ENCODE results near the gene NANS. TPM values are rescaled to one million over a fixed set of nuclear protein-coding genes. Genes with fewer than 3 reads are reported as not detected.
"Not testable (repeated sequence)": the region's sequence is repeated elsewhere in the genome, so short reads cannot be mapped to it uniquely, and the experiment has no call there.

NANS gene
- total RNA-seq, 3 donors from 2014 or later = 119 to 342 (median 206) TPM

- intact Hi-C loops (cut with DNase I, micrococcal nuclease) = loop anchor here in 1 of 2 donors (10.0 kb wide), 1 partner anchor 183 kb away; the partner anchor contains the start of gene TBC1D2
- peaks cover 53% of the 10 kb centered on the region for H3K4me1 ChIP-seq (ENCODE audit: low read depth)
- no peak overlapping the region for H3K4me3 ChIP-seq
- ATAC-seq (peak; percentile 69), DNase-seq (peak; percentile 79 to 85 (median 83))
- H3K9me3 ChIP-seq = no peaks in the 10 kb centered on the region
- no peaks in the 10 kb centered on the region for H3K36me3 ChIP-seq (ENCODE audit: low read depth)
- TF ChIP-seq CTCF (IDR thresholded peaks at IDR 0.05) = no peak
Observed at GRCh38 chr9:98071737-98072136, 15.2 kb downstream of the NANS start.

- Histone ChIP-seq H3K9me3 (no peaks in the 10 kb centered on the region), H3K4me3 (no peak overlapping the region), H3K36me3 (ENCODE audit: low read depth) (no peaks in the 10 kb centered on the region), H3K4me1 (ENCODE audit: low read depth) (peaks cover 47% of the 10 kb centered on the region)
- ATAC-seq (peak; percentile 42), DNase-seq (peak in 2 of 3 donors; percentile 77 to 84)
- peak; percentile 93 for TF ChIP-seq CTCF (IDR thresholded peaks at IDR 0.05)
- intact Hi-C loops (cut with DNase I, micrococcal nuclease) = loop anchor here in 1 of 2 donors (10.0 kb wide), 1 partner anchor 180 kb away; the partner anchor contains the start of gene TBC1D2
Observed at GRCh38 chr9:98074115-98074990, 17.8 kb downstream of the NANS start.

GRCh38 chr9:98075332-98075805 lies 18.8 kb downstream of the NANS start:
- TF ChIP-seq CTCF (IDR thresholded peaks at IDR 0.05) = no peak
- Histone ChIP-seq H3K4me3 (no peak overlapping the region), H3K4me1 (ENCODE audit: low read depth) (peaks cover 51% of the 10 kb centered on the region), H3K36me3 (ENCODE audit: low read depth) (peaks cover 2% of the 10 kb centered on the region), H3K9me3 (no peaks in the 10 kb centered on the region)
- intact Hi-C loops (cut with DNase I, micrococcal nuclease) = loop anchor here in 1 of 2 donors (10.0 kb wide), 1 partner anchor 179 kb away; the partner anchor contains the start of gene TBC1D2
- no peak for DNase-seq
- ATAC-seq = no peak

- not testable (repeated sequence) for DNase-seq; H3K4me3 ChIP-seq; ATAC-seq; H3K9me3 ChIP-seq; H3K36me3 ChIP-seq (ENCODE audit: low read depth)
- intact Hi-C loops (cut with DNase I, micrococcal nuclease) = loop anchor here in 1 of 2 donors (10.0 kb wide), 1 partner anchor 178 kb away; the partner anchor contains the start of gene TBC1D2
- peaks cover 51% of the 10 kb centered on the region for H3K4me1 ChIP-seq (ENCODE audit: low read depth)
Observed at GRCh38 chr9:98076514-98076890, 20.0 kb downstream of the NANS start.

- no peak for ATAC-seq
- no peak overlapping the region for H3K4me3 ChIP-seq
- intact Hi-C loops (cut with DNase I, micrococcal nuclease) = loop anchor here in 1 of 2 donors (10.0 kb wide), 1 partner anchor 176 kb away; the partner anchor contains the start of gene TBC1D2
- no peak for DNase-seq
- no peaks in the 10 kb centered on the region for H3K9me3 ChIP-seq
- no peak for TF ChIP-seq CTCF (IDR thresholded peaks at IDR 0.05)
- peaks cover 4% of the 10 kb centered on the region for H3K36me3 ChIP-seq (ENCODE audit: low read depth)
- H3K4me1 ChIP-seq (ENCODE audit: low read depth) = peaks cover 46% of the 10 kb centered on the region
Observed at GRCh38 chr9:98078895-98079294, 22.4 kb downstream of the NANS start.

GRCh38 chr9:98080326-98080725 lies 23.8 kb downstream of the NANS start:
- TF ChIP-seq CTCF (IDR thresholded peaks at IDR 0.05) = no peak
- Histone ChIP-seq H3K4me3 (no peak overlapping the region), H3K36me3 (ENCODE audit: low read depth) (peaks cover 4% of the 10 kb centered on the region), H3K9me3 (no peaks in the 10 kb centered on the region), H3K4me1 (ENCODE audit: low read depth) (peaks cover 32% of the 10 kb centered on the region)
- ATAC-seq (no peak), DNase-seq (no peak)
- intact Hi-C loops (cut with DNase I, micrococcal nuclease) = no loop called here
